Keratinocyte (primary cell): ENCODE data around the gene WNT4. TPM values are rescaled to one million over a fixed set of nuclear protein-coding genes. Genes with fewer than 3 reads are reported as not detected.

Source experiments
- DNase-seq: peaks from one replicate; pipeline ENCODE4 v3.0.0-alpha.2; 2011; ENCODE audit warnings: low read depth, missing footprints, low spot score
- FAIRE-seq: peaks from 2 replicates; lab custom pipeline; 2011; peaks lifted over from hg19 to GRCh38; lab: Jason Lieb, UNC
- H2AFZ ChIP-seq: 2 replicates; pipeline ENCODE4 v1.6.0; 2012; ENCODE audit warnings: low read length, control low read depth, inconsistent platforms; ENCODE audit not compliant: control insufficient read depth
- H3K27ac ChIP-seq: 2 replicates; pipeline ENCODE4 v1.5.1; 2011; ENCODE audit warnings: low read length; ENCODE audit not compliant: control insufficient read depth, insufficient read depth
- H3K27me3 ChIP-seq: 3 replicates; pipeline ENCODE4 v1.6.0; 2011; ENCODE audit warnings: low read length; ENCODE audit not compliant: control insufficient read depth, insufficient read depth; ENCODE audit errors: extremely low read depth
- H3K36me3 ChIP-seq, 2 experiments: 2 replicates in 1 of 2; 3 replicates in 1 of 2; pipeline ENCODE4 v1.5.1; 2011; ENCODE audit warnings: low read length in 2 of 2, mild to moderate bottlenecking in 1 of 2; ENCODE audit not compliant: control insufficient read depth in 2 of 2, insufficient read depth in 2 of 2; ENCODE audit errors: extremely low read depth in 1 of 2
- H3K4me1 ChIP-seq: 3 replicates; pipeline ENCODE4 v1.5.1; 2011; ENCODE audit warnings: low read length; ENCODE audit not compliant: control insufficient read depth, insufficient read depth; ENCODE audit errors: extremely low read depth
- H3K4me2 ChIP-seq: 3 replicates; pipeline ENCODE4 v1.6.0; 2011; ENCODE audit warnings: low read depth, low read length; ENCODE audit not compliant: control insufficient read depth, insufficient read depth; ENCODE audit errors: extremely low read depth
- H3K4me3 ChIP-seq, 3 experiments: fragments of 200-600 bp in 1 of 3; sonication (generic) in 1 of 3; 2 replicates in 2 of 3; 3 replicates in 1 of 3; pipeline ENCODE4 v1.5.1; 2011 to 2016; ENCODE audit warnings: low read length in 3 of 3, mild to moderate bottlenecking in 3 of 3, control low read depth in 2 of 3, inconsistent platforms in 1 of 3, low read depth in 1 of 3, mixed read lengths in 1 of 3, mixed run types in 1 of 3, moderate library complexity in 1 of 3; ENCODE audit not compliant: control insufficient read depth in 2 of 3, insufficient read depth in 2 of 3; ENCODE audit errors: extremely low read depth in 1 of 3
- H3K79me2 ChIP-seq: 2 replicates; pipeline ENCODE4 v1.6.0; 2012; ENCODE audit warnings: low read length; ENCODE audit not compliant: control insufficient read depth, insufficient read depth
- H3K9ac ChIP-seq: 3 replicates; pipeline ENCODE4 v1.6.0; 2011; ENCODE audit warnings: low read length; ENCODE audit not compliant: control insufficient read depth, insufficient read depth; ENCODE audit errors: extremely low read depth
- H3K9me1 ChIP-seq: 3 replicates; pipeline ENCODE4 v1.6.0; 2011; ENCODE audit warnings: low read length; ENCODE audit not compliant: control insufficient read depth, insufficient read depth; ENCODE audit errors: extremely low read depth
- H3K9me3 ChIP-seq: 2 replicates; pipeline ENCODE4 v1.5.1; 2012; ENCODE audit warnings: low read depth, low read length; ENCODE audit not compliant: control insufficient read depth
- H4K20me1 ChIP-seq: 3 replicates; pipeline ENCODE4 v1.6.0; 2011; ENCODE audit warnings: low read length; ENCODE audit not compliant: control insufficient read depth, insufficient read depth; ENCODE audit errors: extremely low read depth
- EZH2 ChIP-seq: IDR thresholded peaks from one replicate; pipeline ENCODE4 v1.6.1; 2012; ENCODE audit warnings: inconsistent platforms, mild to moderate bottlenecking, low read length, moderate library complexity
- dilution Hi-C: fragments of 300-500 bp; cut with MboI; formaldehyde crosslinking; loops from one replicate; pipeline ENCODE4 v1.7.0; 2020; ENCODE audit warnings: low sequenced_read_pairs; ENCODE audit not compliant: extremely low pct_ligation_motif_present
- polyA plus RNA-seq, 5 experiments: library from polyadenylated mRNA; depleted of rRNA in 3 of 5; stranded (reverse) in 3 of 5; stranded (forward) in 1 of 5; unstranded in 1 of 5; fragments of >200 nt; gene quantifications; 1 replicate in 1 of 5; 2 replicates in 3 of 5; 3 replicates in 1 of 5; pipeline versions ENCODE4 v1.2.1 to v1.2.3, GENCODE V29; 2011 to 2012; ENCODE audit warnings: missing spikeins in 2 of 5, low read depth in 1 of 5, low replicate concordance in 1 of 5
- TF ChIP-seq, protein P1 (sequence below), 3 experiments: IDR thresholded peaks in 1 of 3; conservative IDR thresholded peaks in 1 of 3; optimal IDR thresholded peaks in 1 of 3; 2 replicates in 2 of 3; 3 replicates in 1 of 3; pipeline versions ENCODE3 to v1.5.1; 2011; ENCODE audit warnings: low read length in 3 of 3, mild to moderate bottlenecking in 3 of 3, moderate library complexity in 2 of 3, control low read depth in 1 of 3, inconsistent platforms in 1 of 3; ENCODE audit not compliant: insufficient read depth in 2 of 3; ENCODE audit errors: extremely low read depth in 1 of 3

The WNT4 gene
- polyA plus RNA-seq, 1 donor (not counting 4 experiments of a cell fraction or from before 2014, with no cell fraction given) = 2.6 TPM

DNA sequence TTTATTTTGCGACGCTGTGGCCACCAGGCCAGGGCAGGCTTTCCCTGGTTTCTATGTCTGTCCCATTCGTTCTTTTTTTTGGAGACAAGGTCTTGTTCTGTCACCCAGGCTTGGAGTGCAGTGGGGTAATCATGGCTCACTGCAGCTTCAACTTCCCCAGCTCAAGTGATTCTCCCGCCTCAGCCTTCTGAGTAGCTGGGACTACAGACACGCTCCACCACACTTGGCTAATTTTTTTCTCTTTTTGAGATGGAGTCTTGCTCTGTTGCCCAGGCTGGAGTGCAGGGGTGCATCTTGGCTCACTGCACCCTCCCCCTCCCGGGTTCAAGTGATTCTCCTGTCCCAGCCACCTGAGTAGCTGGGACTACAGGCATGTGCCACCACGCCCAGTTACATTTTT, 43.4 kb upstream of the WNT4 start:
- Histone ChIP-seq H3K36me3 (no peaks in the 10 kb centered on the region), H2AFZ (no peak overlapping the region), H3K79me2 (no peaks in the 10 kb centered on the region), H3K9me1 (no peaks in the 10 kb centered on the region), H3K9ac (no peak overlapping the region), H3K4me1 (no peaks in the 10 kb centered on the region), H3K4me2 (no peak overlapping the region), H3K4me3 (no peak overlapping the region), H3K27ac (no peak overlapping the region), H3K27me3 (peaks cover 35% of the 10 kb centered on the region), H3K9me3 (no peaks in the 10 kb centered on the region), H4K20me1 (no peaks in the 10 kb centered on the region)
- dilution Hi-C loops = no loop called here
- no peak for DNase-seq
- no peak for TF ChIP-seq EZH2
- TF ChIP-seq, protein P1, sequence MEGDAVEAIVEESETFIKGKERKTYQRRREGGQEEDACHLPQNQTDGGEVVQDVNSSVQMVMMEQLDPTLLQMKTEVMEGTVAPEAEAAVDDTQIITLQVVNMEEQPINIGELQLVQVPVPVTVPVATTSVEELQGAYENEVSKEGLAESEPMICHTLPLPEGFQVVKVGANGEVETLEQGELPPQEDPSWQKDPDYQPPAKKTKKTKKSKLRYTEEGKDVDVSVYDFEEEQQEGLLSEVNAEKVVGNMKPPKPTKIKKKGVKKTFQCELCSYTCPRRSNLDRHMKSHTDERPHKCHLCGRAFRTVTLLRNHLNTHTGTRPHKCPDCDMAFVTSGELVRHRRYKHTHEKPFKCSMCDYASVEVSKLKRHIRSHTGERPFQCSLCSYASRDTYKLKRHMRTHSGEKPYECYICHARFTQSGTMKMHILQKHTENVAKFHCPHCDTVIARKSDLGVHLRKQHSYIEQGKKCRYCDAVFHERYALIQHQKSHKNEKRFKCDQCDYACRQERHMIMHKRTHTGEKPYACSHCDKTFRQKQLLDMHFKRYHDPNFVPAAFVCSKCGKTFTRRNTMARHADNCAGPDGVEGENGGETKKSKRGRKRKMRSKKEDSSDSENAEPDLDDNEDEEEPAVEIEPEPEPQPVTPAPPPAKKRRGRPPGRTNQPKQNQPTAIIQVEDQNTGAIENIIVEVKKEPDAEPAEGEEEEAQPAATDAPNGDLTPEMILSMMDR (optimal IDR thresholded peaks at IDR 0.05 in 1 of 3, IDR thresholded peaks at IDR 0.05 in 1 of 3, conservative IDR thresholded peaks at IDR 0.05 in 1 of 3; ENCODE audit: extremely low read depth in 1 of 3, insufficient read depth in 2 of 3, low read length in 3 of 3) = no peak
- FAIRE-seq = no peak

DNA sequence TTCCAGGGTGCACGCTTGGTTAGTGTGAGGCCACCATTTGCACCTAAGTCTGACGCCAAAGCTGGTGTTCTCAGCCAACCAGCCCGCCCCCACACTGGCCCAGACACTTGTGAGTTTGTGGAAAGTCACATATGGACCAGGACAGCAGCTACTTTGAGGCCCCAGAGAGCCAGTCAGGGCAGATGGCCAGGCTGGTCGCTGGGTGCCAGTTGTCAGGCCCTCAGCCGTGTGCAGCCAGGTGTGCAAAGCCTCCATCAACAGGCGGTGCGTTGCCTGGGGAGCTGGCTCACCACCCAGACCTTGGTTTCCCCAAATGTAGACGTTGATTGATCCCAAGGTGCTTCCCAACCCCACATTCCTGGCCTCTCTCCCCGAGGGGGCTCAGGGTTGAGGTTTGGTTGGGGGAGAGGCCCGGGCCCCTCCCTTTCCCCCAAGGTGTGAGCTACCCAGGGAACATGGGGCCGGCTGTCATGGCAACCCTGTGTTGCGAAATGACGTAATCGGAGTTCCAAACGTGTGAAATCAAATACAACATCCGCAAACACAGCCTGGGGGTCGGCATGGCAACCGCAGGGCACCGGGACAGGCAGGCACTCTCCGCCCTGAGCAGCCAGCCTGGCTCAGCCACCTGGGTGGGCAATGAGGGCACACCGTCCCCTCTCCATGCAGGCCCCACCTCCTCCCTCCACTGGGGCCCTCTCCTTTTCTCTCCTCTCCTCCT, 42.2 kb upstream of the WNT4 start:
- Histone ChIP-seq H3K27ac (no peak overlapping the region), H3K9me1 (no peaks in the 10 kb centered on the region), H3K4me3 (no peak overlapping the region), H3K27me3 (peaks cover 35% of the 10 kb centered on the region), H3K36me3 (no peaks in the 10 kb centered on the region), H3K9me3 (no peaks in the 10 kb centered on the region), H2AFZ (no peak overlapping the region), H3K4me2 (no peak overlapping the region), H3K4me1 (no peaks in the 10 kb centered on the region), H3K9ac (no peak overlapping the region), H4K20me1 (no peaks in the 10 kb centered on the region), H3K79me2 (no peaks in the 10 kb centered on the region)
- DNase-seq = no peak
- FAIRE-seq = no peak
- dilution Hi-C loops = no loop called here
- TF ChIP-seq, protein P1 (optimal IDR thresholded peaks at IDR 0.05 in 1 of 3, IDR thresholded peaks at IDR 0.05 in 1 of 3, conservative IDR thresholded peaks at IDR 0.05 in 1 of 3; ENCODE audit: extremely low read depth in 1 of 3, insufficient read depth in 2 of 3, low read length in 3 of 3) = no peak
- no peak for TF ChIP-seq EZH2
